H7 (cell line): ENCODE measurements around the gene SLIRP. TPM values are rescaled to one million over a fixed set of nuclear protein-coding genes. Genes with fewer than 3 reads are reported as not detected.
"Not testable (repeated sequence)": the region's sequence is repeated elsewhere in the genome, so short reads cannot be mapped to it uniquely, and the experiment has no call there.

Source experiments
- DNase-seq: peaks from one replicate; pipeline ENCODE4 v3.0.0; 2012
- H3K27me3 ChIP-seq: 2 replicates; pipeline ENCODE4 v1.6.0; 2011; ENCODE audit warnings: mild to moderate bottlenecking, low read length; ENCODE audit not compliant: control insufficient read depth, insufficient read depth
- H3K36me3 ChIP-seq: replicated peaks from 2 replicates; pipeline ENCODE4 v1.5.1; 2011; ENCODE audit warnings: low read length; ENCODE audit not compliant: control insufficient read depth, insufficient read depth
- H3K4me3 ChIP-seq: 2 replicates; pipeline ENCODE4 v1.5.1; 2011; ENCODE audit warnings: low read depth, mild to moderate bottlenecking, control low read depth, low read length, moderate library complexity; ENCODE audit not compliant: insufficient read depth
- total RNA-seq: library from RNA; depleted of rRNA; stranded (reverse); fragments of >200 nt; shearing (Covaris generic); gene quantifications from 2 replicates; pipeline ENCODE4 v1.2.3, GENCODE V29; 2014; rRNA removed

Gene SLIRP
- total RNA-seq, result 463 and 519 TPM in 2 replicates

DNA sequence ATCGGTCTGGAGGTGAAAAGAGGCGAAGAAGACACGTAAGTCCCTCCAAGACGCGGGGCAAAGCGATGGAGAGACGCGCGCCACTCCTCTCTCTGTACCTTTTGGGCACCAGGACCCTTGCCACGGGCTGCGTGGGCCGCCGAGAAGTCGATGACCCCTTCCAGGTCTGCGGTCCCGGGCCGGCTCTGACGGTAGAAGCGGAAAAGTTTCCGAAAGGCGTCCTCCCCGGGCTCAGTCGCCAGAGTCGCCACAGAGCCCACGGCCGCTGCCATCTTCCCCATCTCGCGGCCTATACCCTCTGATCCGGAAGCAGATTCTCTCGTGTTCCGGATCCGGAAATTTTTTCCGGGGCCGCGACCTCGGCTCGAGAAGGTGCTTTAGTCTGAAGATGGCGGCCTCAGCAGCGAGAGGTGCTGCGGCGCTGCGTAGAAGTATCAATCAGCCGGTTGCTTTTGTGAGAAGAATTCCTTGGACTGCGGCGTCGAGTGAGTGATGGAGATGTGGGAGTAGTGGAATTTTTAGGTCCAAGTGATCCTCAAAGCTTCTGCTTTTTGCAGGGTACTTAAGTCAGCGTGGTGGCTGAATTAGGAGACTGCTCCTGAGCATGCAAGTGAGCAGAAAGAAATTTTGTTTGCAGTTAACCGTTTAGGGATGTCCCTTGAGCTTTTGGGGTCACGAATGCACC is at the start of gene SLIRP, which contains the start of gene ALKBH1:
Gene SLIRP (plus strand): TSS at position 380 of the 685 bp plus-strand sequence. CDS start 9 bp downstream, at position 389.
Gene ALKBH1 (minus strand): TSS at position 300 of the 685 bp plus-strand sequence. CDS start 19 bp downstream, at position 281.
- peaks cover 25% of the 10 kb centered on the region for H3K36me3 ChIP-seq
- no peaks in the 10 kb centered on the region for H3K27me3 ChIP-seq
- DNase-seq, result peak; percentile 90
- H3K4me3 ChIP-seq, result peak within 1 kb of the TSS; percentile 97

DNA sequence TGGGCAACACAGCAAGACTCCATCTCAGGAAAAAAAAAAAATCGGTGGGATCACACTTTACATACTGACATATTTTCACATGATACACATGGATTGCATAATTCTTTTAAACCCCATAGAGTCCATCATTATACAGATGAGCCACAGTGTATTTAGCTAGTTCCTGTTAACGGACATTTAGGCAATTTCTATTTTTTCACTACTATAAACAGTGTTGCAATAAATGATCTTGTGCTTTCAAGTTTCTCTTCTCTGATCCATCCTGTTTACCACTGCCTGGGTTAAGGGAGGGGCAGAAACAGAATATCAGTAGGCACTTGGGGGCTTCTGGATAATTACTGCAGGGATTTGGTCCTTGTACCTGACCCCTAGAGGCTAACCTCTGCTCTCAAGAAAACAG is 48.1 kb upstream of the SLIRP start:
- Histone ChIP-seq H3K4me3 (no peak overlapping the region), H3K27me3 (no peaks in the 10 kb centered on the region), H3K36me3 (no peaks in the 10 kb centered on the region)
- DNase-seq, result no peak

DNA sequence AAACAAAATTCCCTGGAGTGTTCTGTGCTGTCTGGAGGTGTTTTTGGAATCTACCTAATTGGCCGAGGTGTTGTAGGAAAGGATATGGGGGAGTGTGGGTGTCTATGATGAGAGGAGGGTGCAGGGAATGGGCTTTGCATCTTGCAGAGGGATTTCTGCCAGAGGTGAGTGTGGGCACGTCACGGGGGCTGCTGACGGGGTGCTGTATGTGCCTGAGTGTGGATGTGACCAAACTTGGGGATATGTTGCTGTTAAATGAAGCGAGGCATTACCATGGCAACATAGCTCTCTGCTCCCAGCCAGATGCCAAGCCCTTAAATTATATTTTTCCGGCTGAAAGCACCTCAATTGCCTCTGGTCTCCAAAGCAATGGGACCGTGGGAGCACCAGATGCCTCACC is 47.1 kb upstream of the SLIRP start:
- DNase-seq, result no peak
- Histone ChIP-seq H3K4me3 (no peak overlapping the region), H3K27me3 (no peaks in the 10 kb centered on the region), H3K36me3 (no peaks in the 10 kb centered on the region)

DNA sequence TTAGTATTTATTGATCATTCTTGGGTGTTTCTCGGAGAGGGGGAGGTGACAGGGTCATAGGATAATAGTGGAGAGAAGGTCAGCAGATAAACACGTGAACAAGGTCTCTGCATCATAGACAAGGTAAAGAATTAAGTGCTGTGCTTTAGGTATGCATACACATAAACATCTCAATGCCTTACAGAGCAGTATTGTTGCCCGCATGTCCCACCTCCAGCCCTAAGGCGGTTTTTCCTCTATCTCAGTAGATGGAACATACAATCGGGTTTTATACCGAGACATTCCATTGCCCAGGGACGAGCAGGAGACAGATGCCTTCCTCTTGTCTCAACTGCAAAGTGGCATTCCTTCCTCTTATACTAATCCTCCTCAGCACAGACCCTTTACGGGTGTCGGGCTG is 46.3 kb upstream of the SLIRP start:
- H3K4me3 ChIP-seq, DNase-seq, H3K36me3 ChIP-seq, H3K27me3 ChIP-seq: not testable (repeated sequence)

DNA sequence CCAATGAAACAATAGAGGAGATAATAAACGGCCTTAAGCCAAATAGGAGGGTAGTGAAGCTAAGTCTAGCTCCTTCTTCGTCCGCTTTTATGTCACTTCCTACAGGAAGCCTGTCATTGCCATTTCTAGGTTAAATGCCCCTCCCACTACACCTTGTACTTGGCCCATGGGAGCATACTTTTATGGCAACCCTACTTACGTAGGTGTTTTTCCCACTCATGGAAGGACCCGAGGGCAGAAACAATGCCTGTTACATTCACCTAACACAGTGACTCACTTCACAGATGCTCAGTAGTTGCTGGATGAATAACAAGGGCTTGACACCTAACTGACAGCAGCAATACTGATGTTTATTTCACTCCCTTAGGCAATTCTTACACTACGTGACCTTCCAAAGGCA is 44.6 kb upstream of the SLIRP start:
- H3K4me3 ChIP-seq, result no peak overlapping the region
- H3K36me3 ChIP-seq, result no peaks in the 10 kb centered on the region
- no peaks in the 10 kb centered on the region for H3K27me3 ChIP-seq
- DNase-seq, result no peak

DNA sequence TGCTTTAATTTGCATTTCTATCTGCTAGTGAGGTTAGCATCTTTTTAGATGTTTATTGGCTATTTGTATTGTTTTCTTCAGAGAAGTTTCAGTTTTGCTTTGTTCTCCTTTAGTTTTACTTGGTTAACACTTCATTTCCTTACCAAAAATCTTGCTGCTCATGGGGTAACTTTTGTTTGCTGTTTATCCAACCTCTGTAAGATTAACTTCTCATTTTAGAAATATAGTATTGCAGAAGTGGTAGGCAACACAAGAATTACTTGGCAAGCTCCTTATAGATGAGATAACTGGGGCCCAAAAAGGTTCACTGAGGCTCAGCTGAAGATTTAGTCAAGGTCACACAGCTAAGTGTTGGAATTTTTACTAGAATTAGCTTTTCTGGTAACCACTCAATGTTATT is 40.6 kb upstream of the SLIRP start:
- Histone ChIP-seq H3K4me3 (no peak overlapping the region), H3K27me3 (no peaks in the 10 kb centered on the region), H3K36me3 (no peaks in the 10 kb centered on the region)
- no peak for DNase-seq

DNA sequence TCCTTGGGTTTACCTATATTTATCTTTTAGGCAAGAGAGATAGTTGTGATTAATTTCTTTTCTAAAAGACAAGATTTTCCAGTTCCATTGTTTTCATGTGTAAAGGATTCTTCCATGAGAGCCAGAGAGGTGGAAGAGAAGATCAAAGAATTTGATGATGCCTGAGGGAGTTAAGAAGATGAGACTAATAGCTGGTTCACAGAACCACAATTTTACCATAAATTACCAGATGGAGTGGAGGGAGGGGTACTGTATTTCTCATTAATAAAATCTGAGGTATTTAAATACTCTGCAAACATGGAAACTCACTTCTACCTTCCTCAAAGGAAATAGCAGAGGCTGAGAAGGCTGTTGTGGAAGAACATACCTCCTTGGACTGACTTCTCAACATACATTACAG is 34.7 kb upstream of the SLIRP start:
- Histone ChIP-seq H3K27me3 (no peaks in the 10 kb centered on the region), H3K36me3 (peaks cover 9% of the 10 kb centered on the region), H3K4me3 (no peak overlapping the region)
- no peak for DNase-seq

DNA sequence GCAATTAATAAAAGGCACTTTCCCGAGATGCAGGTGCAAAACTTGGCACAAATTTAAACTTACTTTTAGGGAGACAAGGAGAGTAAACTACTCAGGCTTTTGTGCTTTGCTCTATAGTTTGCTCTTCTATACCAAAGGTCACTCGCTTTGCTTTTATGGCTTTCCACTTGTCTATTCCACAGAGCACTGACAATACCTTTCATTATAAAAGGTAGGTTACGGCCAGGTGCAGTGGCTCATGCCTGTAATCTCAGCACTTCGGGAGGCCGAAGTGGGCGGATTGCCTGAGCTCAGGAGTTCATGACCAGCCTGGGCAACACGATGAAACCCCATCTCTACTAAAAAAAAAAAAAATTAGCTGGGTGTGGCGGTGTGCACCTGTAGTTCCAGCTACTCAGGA is 33.0 kb upstream of the SLIRP start:
- H3K27me3 ChIP-seq, result no peaks in the 10 kb centered on the region
- no peak overlapping the region for H3K4me3 ChIP-seq
- no peak for DNase-seq
- peaks cover 9% of the 10 kb centered on the region for H3K36me3 ChIP-seq

DNA sequence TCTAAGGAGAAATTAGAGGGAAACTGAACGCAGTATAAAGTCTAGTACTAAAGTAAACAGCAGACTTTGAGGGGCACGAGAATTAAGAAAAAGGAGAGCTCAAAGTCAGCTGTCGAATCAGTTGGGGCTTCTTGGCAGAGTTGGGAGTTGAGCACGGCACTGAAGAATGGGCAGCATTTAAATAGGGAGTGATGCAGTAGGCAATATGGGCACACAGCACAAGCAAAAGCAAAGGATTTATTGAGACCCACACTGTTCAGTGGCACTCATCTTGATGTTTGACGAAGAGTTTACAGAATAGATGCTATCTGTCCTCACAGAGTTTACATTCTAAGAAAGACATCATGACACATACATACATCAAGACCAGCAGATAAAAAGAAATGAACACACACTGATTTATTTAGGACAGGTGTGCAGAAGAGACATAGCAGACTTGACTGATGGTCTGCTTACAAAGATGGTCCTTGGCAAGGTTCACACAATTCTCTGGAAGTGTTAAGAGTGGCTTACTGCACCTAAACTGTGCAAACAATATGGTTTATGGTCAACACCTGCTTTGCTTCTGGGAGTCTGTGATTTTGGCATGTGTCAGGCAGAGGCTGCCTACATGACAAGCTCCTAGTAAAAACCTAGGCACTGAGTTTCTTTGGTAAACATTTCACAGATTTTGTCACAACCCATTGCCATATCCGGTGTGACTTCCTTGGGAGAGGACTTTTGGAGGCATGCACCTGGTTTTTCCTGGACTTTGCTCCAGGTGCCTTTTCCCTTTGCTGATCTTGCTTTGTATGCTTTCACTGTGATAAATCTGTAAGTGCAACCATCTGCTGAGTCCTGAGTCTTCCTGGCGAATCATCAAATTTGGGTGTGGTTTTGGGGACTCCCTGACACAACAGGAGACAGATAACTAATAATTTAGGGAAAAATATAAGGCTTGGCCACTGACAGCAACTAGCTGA is 26.4 kb upstream of the SLIRP start:
- no peak for DNase-seq
- no peaks in the 10 kb centered on the region for H3K27me3 ChIP-seq
- H3K36me3 ChIP-seq, result peaks cover 1% of the 10 kb centered on the region
- H3K4me3 ChIP-seq, result no peak overlapping the region

DNA sequence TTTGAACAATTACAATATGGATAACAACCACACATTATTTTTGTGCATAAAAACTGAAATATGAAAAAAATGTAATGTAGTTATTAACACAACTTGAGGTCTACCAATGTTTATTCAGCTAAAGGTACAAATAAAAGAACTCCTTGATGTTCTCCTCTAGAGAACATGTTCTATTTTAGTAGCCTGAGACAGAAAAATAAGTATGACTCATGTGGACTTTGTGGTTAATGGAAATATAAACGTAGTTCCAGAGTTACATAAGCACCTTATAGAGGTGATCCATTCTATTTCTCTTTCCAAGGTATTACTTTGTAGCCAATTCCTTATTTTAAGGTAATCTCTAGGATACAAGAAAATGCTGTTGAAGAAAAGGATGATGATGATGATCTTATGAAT is 25.7 kb upstream of the SLIRP start:
- Histone ChIP-seq H3K27me3 (no peaks in the 10 kb centered on the region), H3K36me3 (peaks cover 1% of the 10 kb centered on the region), H3K4me3 (no peak overlapping the region)
- DNase-seq, result no peak

DNA sequence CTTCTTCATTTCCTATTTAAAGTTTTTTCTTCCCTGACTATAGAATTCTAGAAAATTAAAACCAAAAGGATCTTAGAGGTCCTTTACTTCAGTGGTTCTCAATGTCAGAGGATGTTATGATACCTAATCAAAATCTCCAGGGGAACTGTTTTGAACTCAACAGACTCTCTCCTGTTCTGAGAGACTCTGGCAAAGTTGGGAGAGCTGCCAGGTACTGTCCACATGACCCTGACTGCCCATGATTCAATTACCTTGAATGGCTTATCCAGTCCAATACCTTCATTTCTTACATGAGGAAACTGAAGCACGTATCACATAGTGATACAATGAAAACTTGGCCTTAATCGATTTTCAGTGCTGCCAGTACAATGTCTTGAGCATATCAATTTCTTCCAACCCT is 16.6 kb upstream of the SLIRP start:
- H3K4me3 ChIP-seq, result no peak overlapping the region
- no peak for DNase-seq
- peaks cover 3% of the 10 kb centered on the region for H3K36me3 ChIP-seq
- no peaks in the 10 kb centered on the region for H3K27me3 ChIP-seq

DNA sequence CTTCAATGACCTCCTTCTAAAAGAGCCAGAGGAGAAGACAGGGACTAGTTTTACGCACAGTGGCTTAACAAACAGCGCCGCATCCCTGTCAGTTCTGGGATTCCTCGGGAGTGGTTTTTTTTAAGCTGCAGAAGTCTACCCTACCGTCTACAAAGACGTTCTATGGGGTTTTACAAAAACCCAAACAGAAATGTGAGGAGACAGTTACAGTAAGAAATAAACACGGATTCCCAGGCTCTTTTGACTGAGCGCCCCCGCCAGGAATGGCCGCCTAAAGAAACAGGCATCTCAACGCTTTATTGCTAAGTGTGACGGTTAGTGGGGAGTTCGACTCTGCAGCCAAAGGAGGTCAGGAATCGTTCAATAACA is 564 bp upstream of the SLIRP start:
- DNase-seq, result peak; percentile 65
- Histone ChIP-seq H3K4me3 (peak overlapping the region; percentile 97), H3K36me3 (peaks cover 25% of the 10 kb centered on the region), H3K27me3 (no peaks in the 10 kb centered on the region)

DNA sequence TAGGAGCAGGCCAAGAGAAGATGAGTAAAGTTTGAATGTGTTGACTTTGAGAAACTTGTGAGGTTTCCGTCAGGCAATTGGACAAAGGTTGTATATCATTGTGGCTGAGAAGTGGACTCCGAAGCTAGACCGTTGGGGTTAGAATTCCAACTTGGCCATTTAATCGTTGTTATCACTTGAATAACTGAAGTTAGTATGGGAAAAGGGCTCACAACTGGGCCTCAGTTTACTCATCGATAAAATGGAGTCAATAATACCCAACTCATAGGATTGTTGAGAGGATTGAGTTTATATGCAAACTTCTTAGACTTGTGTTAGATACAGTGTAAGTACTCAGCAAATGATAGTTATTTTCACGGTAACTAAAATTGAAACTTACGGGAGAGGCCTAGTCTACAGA is 846 bp downstream of the SLIRP start:
- Histone ChIP-seq H3K27me3 (no peaks in the 10 kb centered on the region), H3K4me3 (peak overlapping the region; percentile 97), H3K36me3 (peaks cover 26% of the 10 kb centered on the region)
- no peak for DNase-seq

DNA sequence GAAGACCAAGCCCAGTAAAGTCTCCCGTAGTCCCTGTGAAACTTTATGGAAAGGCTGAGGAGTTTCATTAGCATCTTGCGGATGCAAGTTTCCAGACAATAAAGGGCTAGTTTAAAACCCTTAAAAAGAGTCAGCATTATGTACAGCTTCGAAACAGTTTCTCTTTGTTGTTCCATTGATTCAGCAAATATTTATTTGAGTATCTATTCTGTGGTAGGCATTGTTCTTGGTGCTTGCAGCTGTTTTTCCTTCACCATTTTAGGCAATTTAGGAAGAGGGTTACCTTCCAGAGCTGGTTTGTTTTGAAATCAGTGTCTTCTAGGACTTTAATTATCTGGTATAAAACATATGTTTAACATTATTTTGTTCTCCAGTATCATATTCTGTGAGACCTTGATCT is 1.5 kb downstream of the SLIRP start:
- peak overlapping the region; percentile 97; the same call in 1 of the 2 replicates for H3K4me3 ChIP-seq
- no peak for DNase-seq
- no peaks in the 10 kb centered on the region for H3K27me3 ChIP-seq
- H3K36me3 ChIP-seq, result peaks cover 21% of the 10 kb centered on the region

DNA sequence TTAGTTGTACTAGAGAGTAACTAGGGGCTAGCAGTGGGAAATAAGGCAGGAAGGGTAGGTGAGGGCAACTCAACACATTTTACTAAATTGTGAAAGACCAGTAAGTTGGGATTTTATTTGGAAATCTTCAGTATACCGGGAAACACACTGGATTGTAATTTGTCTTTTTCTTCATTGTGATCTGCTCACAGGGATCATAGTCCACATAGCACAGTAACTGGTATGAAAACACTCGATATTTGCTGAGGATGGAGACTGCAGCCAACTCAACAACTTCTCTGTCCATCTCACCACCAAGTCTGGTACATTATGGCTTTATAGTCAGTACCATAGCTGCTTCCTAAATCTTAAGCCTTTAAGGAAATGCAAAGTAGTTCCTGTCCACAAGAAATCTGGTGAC is 2.5 kb downstream of the SLIRP start:
- Histone ChIP-seq H3K36me3 (peaks cover 26% of the 10 kb centered on the region), H3K4me3 (no peak overlapping the region), H3K27me3 (no peaks in the 10 kb centered on the region)
- no peak for DNase-seq
